ENCODE measurements around the gene PODXL. TPM values are rescaled to one million over a fixed set of nuclear protein-coding genes. Genes with fewer than 3 reads are reported as not detected.

Gene PODXL
- polyA plus RNA-seq, 2 of the 4 experiments (the other 2 are of a cell fraction): 13.2 to 35.3 TPM

DNA sequence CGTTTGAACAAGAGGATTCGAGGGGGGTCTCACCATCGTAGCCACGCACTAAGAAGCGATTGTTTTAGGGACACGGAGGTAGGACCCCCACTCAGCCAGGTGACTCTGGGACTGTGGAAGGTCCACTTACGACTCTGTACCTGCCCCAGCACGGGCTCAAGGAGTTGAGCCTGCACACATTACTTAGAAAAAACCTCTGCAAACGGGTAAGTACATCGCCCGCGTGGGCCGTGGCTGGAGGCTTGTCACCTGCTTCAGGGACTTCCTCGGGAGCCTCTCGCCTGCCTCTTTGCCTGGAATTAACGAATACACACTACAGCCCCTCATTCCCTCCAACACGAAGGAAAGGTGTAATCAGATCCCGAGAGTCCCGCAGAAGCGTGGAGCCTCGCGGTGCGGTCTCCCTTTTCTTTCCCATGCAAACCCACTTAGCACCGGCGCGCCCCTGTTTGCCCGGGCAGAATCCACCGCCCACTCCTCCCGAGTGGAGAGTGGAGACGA is 826 bp downstream of the PODXL start:
- TF ChIP-seq TP53 (CRISPR knock-in tag; IDR thresholded peaks at IDR 0.05): no peak
- no peak for TF ChIP-seq GATA3 (IDR thresholded peaks at IDR 0.05; ENCODE audit: borderline replicate concordance)
- no peak for TF ChIP-seq HOXA7 (CRISPR knock-in tag; IDR thresholded peaks at IDR 0.05)
- no peak for TF ChIP-seq RAD21 (conservative IDR thresholded peaks at IDR 0.05 in 1 of 2, IDR thresholded peaks at IDR 0.05 in 1 of 2)
- TF ChIP-seq EP300 (IDR thresholded peaks at IDR 0.05): no peak
- no peak for TF ChIP-seq RARB (CRISPR knock-in tag; IDR thresholded peaks at IDR 0.05)
- H3K27ac ChIP-seq: peak overlapping the region; percentile 81 to 93
- CTCF ChIA-PET: interaction anchor here (1.5 to 2.8 kb wide), 2 partner anchors 11 to 16 kb away, joined by 3 to 22 read pairs; no protein-coding TSS in a partner anchor
- peak overlapping the region; percentile 100 for H3K4me2 ChIP-seq
- POLR2A ChIA-PET: no interaction called here
- FAIRE-seq (no peak), ATAC-seq (peak in 1 of 2 experiments; percentile 10; a peak in 3 of 6 replicates), DNase-seq (ENCODE audit: low read depth in 1 of 2, low spot score in 1 of 2) (no peak)
- H3K4me1 ChIP-seq: peaks cover 13% of the 10 kb centered on the region; the same call in 2 of the 3 replicates
- WGBS (ENCODE audit: missing lambda C conversion rate): 14% methylated on average over 30 of the region's 30 CpGs
- no peaks in the 10 kb centered on the region for H3K9me3 ChIP-seq
- peak overlapping the region; percentile 60 for H3K4me3 ChIP-seq

DNA sequence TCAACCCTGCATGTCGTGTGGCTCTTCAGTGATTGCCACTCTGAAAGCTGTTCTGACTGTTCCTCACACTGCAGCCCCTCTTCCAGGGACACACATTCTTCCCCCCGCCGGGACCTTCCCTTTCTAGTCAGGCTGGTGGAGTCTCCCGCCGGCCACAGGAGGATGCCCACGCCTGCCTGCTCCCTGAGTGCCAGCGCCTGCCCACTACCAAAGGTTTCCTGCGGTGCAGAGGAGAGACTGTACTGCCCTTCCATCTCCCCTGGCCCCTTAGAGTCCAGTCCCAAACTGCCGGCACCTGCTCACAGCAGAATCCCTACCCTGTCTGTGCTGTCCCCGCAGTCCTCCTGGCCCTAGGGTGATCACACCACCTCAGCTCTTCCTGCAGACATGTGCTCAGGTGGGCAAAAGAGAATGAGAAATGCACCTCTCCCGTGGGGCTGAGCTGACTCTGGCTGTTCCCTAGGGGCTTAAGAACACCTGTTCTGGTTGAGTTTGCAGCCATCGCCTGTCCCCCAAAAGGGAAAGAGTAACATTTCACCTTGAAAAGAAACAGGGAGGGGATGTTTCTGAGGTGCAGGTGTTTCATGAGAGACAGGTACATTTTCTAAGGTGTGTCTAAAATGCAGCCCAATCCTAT is 1.4 kb downstream of the PODXL start:
- FAIRE-seq (no peak), ATAC-seq (no peak), DNase-seq (ENCODE audit: low read depth in 1 of 2, low spot score in 1 of 2) (no peak)
- ChIA-PET POLR2A (no interaction called here), CTCF (interaction anchor here (1.5 to 2.8 kb wide), 3 partner anchors 10 to 42 kb away, joined by 3 to 22 read pairs (median 11); no protein-coding TSS in a partner anchor)
- WGBS (ENCODE audit: missing lambda C conversion rate): 75% methylated on average over 12 of the region's 12 CpGs
- peak overlapping the region; percentile 60 for H3K4me3 ChIP-seq
- peak overlapping the region in 1 of 2 experiments; percentile 93; a peak in 2 of 6 replicates for H3K27ac ChIP-seq
- peaks cover 13% of the 10 kb centered on the region; the same call in 2 of the 3 replicates for H3K4me1 ChIP-seq
- no peaks in the 10 kb centered on the region for H3K9me3 ChIP-seq
- H3K4me2 ChIP-seq: peak overlapping the region; percentile 100
- TF ChIP-seq SREBF2 (IDR thresholded peaks at IDR 0.05) (no peak), PHF8 (IDR thresholded peaks at IDR 0.05; ENCODE audit: borderline replicate concordance, low read depth) (no peak), HOXB13 (CRISPR knock-in tag; IDR thresholded peaks at IDR 0.05; ENCODE audit: low read depth) (no peak), POLR2AphosphoS2 (conservative IDR thresholded peaks at IDR 0.05; ENCODE audit: low read length) (no peak), MAZ (IDR thresholded peaks at IDR 0.05; ENCODE audit: borderline replicate concordance, low read depth, low read length) (no peak), KDM5A (IDR thresholded peaks at IDR 0.05) (no peak)
- TF ChIP-seq, protein P1, sequence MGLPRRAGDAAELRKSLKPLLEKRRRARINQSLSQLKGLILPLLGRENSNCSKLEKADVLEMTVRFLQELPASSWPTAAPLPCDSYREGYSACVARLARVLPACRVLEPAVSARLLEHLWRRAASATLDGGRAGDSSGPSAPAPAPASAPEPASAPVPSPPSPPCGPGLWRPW (IDR thresholded peaks at IDR 0.05): no peak
- TF ChIP-seq, protein P2, sequence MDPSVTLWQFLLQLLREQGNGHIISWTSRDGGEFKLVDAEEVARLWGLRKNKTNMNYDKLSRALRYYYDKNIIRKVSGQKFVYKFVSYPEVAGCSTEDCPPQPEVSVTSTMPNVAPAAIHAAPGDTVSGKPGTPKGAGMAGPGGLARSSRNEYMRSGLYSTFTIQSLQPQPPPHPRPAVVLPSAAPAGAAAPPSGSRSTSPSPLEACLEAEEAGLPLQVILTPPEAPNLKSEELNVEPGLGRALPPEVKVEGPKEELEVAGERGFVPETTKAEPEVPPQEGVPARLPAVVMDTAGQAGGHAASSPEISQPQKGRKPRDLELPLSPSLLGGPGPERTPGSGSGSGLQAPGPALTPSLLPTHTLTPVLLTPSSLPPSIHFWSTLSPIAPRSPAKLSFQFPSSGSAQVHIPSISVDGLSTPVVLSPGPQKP (IDR thresholded peaks at IDR 0.05; ENCODE audit: low read depth, low read length): no peak

DNA sequence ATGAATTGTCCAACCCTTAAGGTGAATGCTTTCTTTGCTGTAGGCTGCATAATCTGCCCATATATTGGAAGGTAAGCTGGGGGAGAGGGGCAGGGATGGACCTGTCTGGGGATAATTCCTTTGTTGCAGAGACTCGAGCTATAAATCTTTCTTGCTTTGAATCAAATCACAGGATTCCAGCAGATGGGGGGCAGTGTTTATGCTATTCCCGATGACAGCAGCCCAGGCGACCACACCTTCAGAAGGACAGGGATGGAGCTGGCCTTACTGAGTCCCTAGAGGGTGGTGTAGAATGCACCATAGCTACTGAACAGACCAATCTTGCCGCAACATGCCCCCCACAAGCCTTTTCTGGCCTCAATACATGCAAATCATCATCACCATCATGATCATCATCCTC is 2.5 kb downstream of the PODXL start:
- H3K4me3 ChIP-seq: no peak overlapping the region
- FAIRE-seq (no peak), ATAC-seq (no peak), DNase-seq (ENCODE audit: low read depth in 1 of 2, low spot score in 1 of 2) (no peak)
- H3K9me3 ChIP-seq: no peaks in the 10 kb centered on the region
- peaks cover 13% of the 10 kb centered on the region; the same call in 2 of the 3 replicates for H3K4me1 ChIP-seq
- H3K4me2 ChIP-seq: peak overlapping the region; percentile 100; the same call in 2 of the 3 replicates
- TF ChIP-seq, protein P3, sequence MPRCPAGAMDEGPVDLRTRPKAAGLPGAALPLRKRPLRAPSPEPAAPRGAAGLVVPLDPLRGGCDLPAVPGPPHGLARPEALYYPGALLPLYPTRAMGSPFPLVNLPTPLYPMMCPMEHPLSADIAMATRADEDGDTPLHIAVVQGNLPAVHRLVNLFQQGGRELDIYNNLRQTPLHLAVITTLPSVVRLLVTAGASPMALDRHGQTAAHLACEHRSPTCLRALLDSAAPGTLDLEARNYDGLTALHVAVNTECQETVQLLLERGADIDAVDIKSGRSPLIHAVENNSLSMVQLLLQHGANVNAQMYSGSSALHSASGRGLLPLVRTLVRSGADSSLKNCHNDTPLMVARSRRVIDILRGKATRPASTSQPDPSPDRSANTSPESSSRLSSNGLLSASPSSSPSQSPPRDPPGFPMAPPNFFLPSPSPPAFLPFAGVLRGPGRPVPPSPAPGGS (IDR thresholded peaks at IDR 0.05): no peak
- no peak for TF ChIP-seq CBX8 (IDR thresholded peaks at IDR 0.05)
- 83% methylated on average over 4 of the region's 4 CpGs for WGBS (ENCODE audit: missing lambda C conversion rate)
- ChIA-PET CTCF (interaction anchor here (0.6 to 3.0 kb wide), 8 partner anchors 9 to 1315 kb away, joined by 3 to 22 read pairs (median 3); no protein-coding TSS in a partner anchor), POLR2A (no interaction called here)
- H3K27ac ChIP-seq: no peak overlapping the region

DNA sequence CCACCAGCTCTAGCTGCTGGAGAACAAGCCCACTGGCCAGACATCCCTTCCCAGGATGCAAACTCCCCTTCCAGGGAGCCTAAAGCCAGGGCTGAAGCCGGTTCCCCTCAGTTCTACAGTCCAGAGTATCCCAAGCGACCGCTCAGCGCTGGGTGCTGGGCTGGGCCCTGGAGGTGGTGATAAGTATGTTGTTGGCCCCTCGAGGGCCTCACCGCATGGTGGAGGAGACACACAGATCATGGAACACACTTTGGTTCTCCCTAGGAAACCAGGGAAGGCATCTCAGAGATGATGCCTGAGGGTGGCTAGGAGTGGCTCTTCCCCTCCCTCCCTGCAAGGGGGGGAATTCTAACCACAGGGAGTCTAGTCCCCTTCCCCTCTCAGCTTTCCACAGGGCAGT is 4.4 kb downstream of the PODXL start:
- no peak for DNase-seq (ENCODE audit: low read depth in 1 of 2, low spot score in 1 of 2)
- Histone ChIP-seq H3K4me1 (peaks cover 13% of the 10 kb centered on the region; the same call in 2 of the 3 replicates), H3K4me3 (no peak overlapping the region), H3K4me2 (no peak overlapping the region), H3K9me3 (no peaks in the 10 kb centered on the region), H3K27ac (no peak overlapping the region)
- CTCF ChIA-PET: interaction anchor here (1.2 to 3.0 kb wide), 6 partner anchors 18 to 127 kb away, joined by 3 to 18 read pairs (median 4); no protein-coding TSS in a partner anchor
- POLR2A ChIA-PET: no interaction called here
- no peak for TF ChIP-seq NR3C1 (IDR thresholded peaks at IDR 0.05)
- TF ChIP-seq, protein P4, sequence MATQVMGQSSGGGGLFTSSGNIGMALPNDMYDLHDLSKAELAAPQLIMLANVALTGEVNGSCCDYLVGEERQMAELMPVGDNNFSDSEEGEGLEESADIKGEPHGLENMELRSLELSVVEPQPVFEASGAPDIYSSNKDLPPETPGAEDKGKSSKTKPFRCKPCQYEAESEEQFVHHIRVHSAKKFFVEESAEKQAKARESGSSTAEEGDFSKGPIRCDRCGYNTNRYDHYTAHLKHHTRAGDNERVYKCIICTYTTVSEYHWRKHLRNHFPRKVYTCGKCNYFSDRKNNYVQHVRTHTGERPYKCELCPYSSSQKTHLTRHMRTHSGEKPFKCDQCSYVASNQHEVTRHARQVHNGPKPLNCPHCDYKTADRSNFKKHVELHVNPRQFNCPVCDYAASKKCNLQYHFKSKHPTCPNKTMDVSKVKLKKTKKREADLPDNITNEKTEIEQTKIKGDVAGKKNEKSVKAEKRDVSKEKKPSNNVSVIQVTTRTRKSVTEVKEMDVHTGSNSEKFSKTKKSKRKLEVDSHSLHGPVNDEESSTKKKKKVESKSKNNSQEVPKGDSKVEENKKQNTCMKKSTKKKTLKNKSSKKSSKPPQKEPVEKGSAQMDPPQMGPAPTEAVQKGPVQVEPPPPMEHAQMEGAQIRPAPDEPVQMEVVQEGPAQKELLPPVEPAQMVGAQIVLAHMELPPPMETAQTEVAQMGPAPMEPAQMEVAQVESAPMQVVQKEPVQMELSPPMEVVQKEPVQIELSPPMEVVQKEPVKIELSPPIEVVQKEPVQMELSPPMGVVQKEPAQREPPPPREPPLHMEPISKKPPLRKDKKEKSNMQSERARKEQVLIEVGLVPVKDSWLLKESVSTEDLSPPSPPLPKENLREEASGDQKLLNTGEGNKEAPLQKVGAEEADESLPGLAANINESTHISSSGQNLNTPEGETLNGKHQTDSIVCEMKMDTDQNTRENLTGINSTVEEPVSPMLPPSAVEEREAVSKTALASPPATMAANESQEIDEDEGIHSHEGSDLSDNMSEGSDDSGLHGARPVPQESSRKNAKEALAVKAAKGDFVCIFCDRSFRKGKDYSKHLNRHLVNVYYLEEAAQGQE (IDR thresholded peaks at IDR 0.05): no peak
- TF ChIP-seq FOXS1 (CRISPR knock-in tag; IDR thresholded peaks at IDR 0.05): no peak
- TF ChIP-seq ESRRA (IDR thresholded peaks at IDR 0.05; ENCODE audit: borderline replicate concordance, low read length): no peak
- no peak for TF ChIP-seq CHD4 (IDR thresholded peaks at IDR 0.05; ENCODE audit: borderline replicate concordance)
- no peak for ATAC-seq
- 95% methylated on average over 6 of the region's 6 CpGs for WGBS (ENCODE audit: missing lambda C conversion rate)
- FAIRE-seq: no peak

Measured in A549 (cell line).